Spleen (tissue), 11 donors: ENCODE data around the gene CD99. TPM values are rescaled to one million over a fixed set of nuclear protein-coding genes. Genes with fewer than 3 reads are reported as not detected.

Experiments used
- DNase-seq: peaks from one replicate; pipeline ENCODE4 v3.0.0-alpha.2; 2020
- H3K27ac ChIP-seq, 8 donors: fragments of 200-600 bp; sonication (generic) in 7 of 8; 1 replicate in 4 of 8; 2 replicates in 4 of 8; pipeline versions ENCODE4 v1.5.0 to v1.8.0; 2016 to 2021; ENCODE audit warnings: inconsistent platforms in 4 of 8, mild to moderate bottlenecking in 4 of 8, moderate library complexity in 1 of 8
- H3K27me3 ChIP-seq, 7 donors: fragments of 200-600 bp; sonication (generic) in 6 of 7; replicated peaks in 1 of 7; 1 replicate in 4 of 7; 2 replicates in 3 of 7; pipeline versions ENCODE4 v1.5.0 to v1.8.0; 2016 to 2021; ENCODE audit warnings: inconsistent platforms in 3 of 7, mild to moderate bottlenecking in 1 of 7
- H3K36me3 ChIP-seq, 6 donors: fragments of 200-600 bp; sonication (generic) in 5 of 6; 1 replicate in 4 of 6; 2 replicates in 2 of 6; pipeline versions ENCODE4 v1.5.0 to v1.8.0; 2016 to 2021; ENCODE audit warnings: inconsistent platforms in 2 of 6
- H3K4me1 ChIP-seq, 6 donors: fragments of 200-600 bp; sonication (generic) in 5 of 6; 1 replicate in 3 of 6; 2 replicates in 3 of 6; pipeline versions ENCODE4 v1.5.0 to v1.8.0; 2016 to 2021; ENCODE audit warnings: inconsistent platforms in 3 of 6
- H3K4me3 ChIP-seq, 8 donors: fragments of 200-600 bp; sonication (generic) in 7 of 8; 1 replicate in 4 of 8; 2 replicates in 4 of 8; pipeline versions ENCODE4 v1.5.0 to v1.8.0; 2016 to 2021; ENCODE audit warnings: inconsistent platforms in 4 of 8, mild to moderate bottlenecking in 4 of 8, moderate library complexity in 2 of 8
- H3K9me3 ChIP-seq, 8 donors: fragments of 200-600 bp; sonication (generic) in 7 of 8; 1 replicate in 4 of 8; 2 replicates in 4 of 8; pipeline versions ENCODE4 v1.5.0 to v1.8.0; 2016 to 2021; ENCODE audit warnings: inconsistent platforms in 4 of 8
- CTCF ChIP-seq, 11 experiments: fragments of 200-600 bp in 7 of 11; fragments of 450-650 bp in 4 of 11; sonication (generic) in 4 of 11; IDR thresholded peaks in 8 of 11; conservative IDR thresholded peaks in 3 of 11; 1 replicate in 7 of 11; 2 replicates in 4 of 11; pipeline versions ENCODE4 v1.4.0 to v1.8.0; 2016 to 2021; ENCODE audit warnings: antibody characterized with exemption in 11 of 11, inconsistent platforms in 4 of 11, mild to moderate bottlenecking in 1 of 11
- POLR2A ChIP-seq, 3 donors: fragments of 450-650 bp; IDR thresholded peaks; one replicate each; pipeline ENCODE4 v1.5.1; 2017; ENCODE audit warnings: antibody characterized with exemption in 3 of 3, mild to moderate bottlenecking in 1 of 3
- POLR2AphosphoS5 ChIP-seq, 3 donors: sonication (generic); formaldehyde crosslinking; IDR thresholded peaks; one replicate each; pipeline ENCODE4 v1.5.1; 2017; ENCODE audit warnings: antibody characterized with exemption in 3 of 3
- WGBS, 5 donors: extraction: QIAGEN DNeasy Blood & Tissue Kit in 3 of 5; methylation state at CpG; one replicate each; pipeline versions ENCODE4 v1.1.5 to v1.1.7; 2013 to 2018; 5-methylcytosine and 5-hydroxymethylcytosine counted together
- intact Hi-C: fragments of 100-400 bp; cut with DNase I; formaldehyde crosslinking; loops from one replicate; pipeline ENCODE4 v1.15.0; 2023; ENCODE audit warnings: low total_unique reads
- polyA plus RNA-seq, 3 donors: library from polyadenylated mRNA; stranded (reverse); fragments of 200-250 nt; gene quantifications; one replicate each; pipeline ENCODE4 v1.2.1, GENCODE V29; 2013
- total RNA-seq, 7 donors: library from RNA; depleted of rRNA in 3 of 7; stranded (reverse); fragments of >200 nt in 3 of 7; fragmentation: NEBNext Ultra II Directional in 4 of 7; extraction: Animal tissue kit (Norgen Biotek cat#: 25700) in 4 of 7; gene quantifications; one replicate each; pipeline versions ENCODE4 v1.1.0 to v1.2.1, GENCODE V29; 2016 to 2021
- donor health status: healthy with polysubstance abuse.
- donor health status: DM: no; HTN: no; CAD: no; lungs with moderate emphysema.
- donor health status: DM: no; HTN: no; CAD: no.
- donor health status: Bipolar disorder and iron deficiency.
- donor health status: healthy.
- donor health status: DM: no; HTN: no; CAD: no.
- donor health status: DM: yes; HTN: yes; CAD: no.

The CD99 gene
- total and polyA plus RNA-seq, 10 donors = 101 to 316 (median 181) TPM

DNA sequence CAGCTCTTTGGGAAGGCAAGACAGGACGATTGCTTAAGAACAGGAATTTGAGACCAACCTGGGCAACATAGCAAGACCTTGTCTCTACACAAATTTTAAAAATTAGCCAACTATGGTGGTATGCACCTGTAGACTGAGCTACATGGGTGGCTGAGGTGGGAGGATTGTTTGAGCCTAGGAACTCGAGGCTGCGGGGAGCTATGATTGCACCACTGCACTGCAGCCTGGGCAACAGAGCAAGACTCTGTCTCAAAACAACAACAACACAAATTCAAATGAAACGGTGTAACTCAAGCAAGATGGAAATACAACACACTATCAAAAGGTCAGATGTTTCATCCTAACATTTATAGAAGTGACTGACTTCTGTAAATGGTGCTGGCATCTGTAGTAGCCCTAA is 97.9 kb downstream of the CD99 start:
- DNase-seq = no peak
- intact Hi-C loops = no loop called here
- whole genome bisulfite sequencing, 5 donors = 73 to 85% (median 80%) methylated on average over 4 of the region's 4 CpGs
- Histone ChIP-seq H3K9me3 (no peaks in the 10 kb centered on the region), H3K4me1 (no peaks in the 10 kb centered on the region), H3K4me3 (no peak overlapping the region), H3K27me3 (no peaks in the 10 kb centered on the region), H3K36me3 (no peaks in the 10 kb centered on the region), H3K27ac (no peak overlapping the region)
- TF ChIP-seq POLR2A (IDR thresholded peaks at IDR 0.05) (no peak), POLR2AphosphoS5 (IDR thresholded peaks at IDR 0.05) (no peak), CTCF (IDR thresholded peaks at IDR 0.05 in 8 of 11, conservative IDR thresholded peaks at IDR 0.05 in 3 of 11) (no peak)

DNA sequence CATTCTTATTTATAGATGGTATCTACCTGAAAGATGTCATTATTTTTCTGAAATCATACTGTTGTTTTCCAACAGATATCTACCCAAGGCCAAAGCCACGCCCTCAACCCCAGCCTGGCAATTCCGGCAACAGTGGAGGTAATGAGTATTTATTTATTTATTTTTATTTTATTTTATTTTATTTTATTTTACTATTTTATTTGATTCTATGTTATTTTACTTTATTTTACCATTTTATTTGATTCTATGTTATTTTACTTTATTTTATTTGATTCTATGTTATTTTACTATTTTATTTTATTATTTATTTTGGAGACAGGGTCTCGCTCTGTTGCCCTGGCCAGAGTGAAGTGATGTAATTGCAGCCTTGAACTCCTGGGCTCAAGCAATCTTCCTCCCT is 98.5 kb downstream of the CD99 start:
- Histone ChIP-seq H3K4me3 (no peak overlapping the region), H3K27me3 (no peaks in the 10 kb centered on the region), H3K36me3 (no peaks in the 10 kb centered on the region), H3K9me3 (no peaks in the 10 kb centered on the region), H3K4me1 (no peaks in the 10 kb centered on the region), H3K27ac (no peak overlapping the region)
- no peak for TF ChIP-seq POLR2A (IDR thresholded peaks at IDR 0.05)
- TF ChIP-seq POLR2AphosphoS5 (IDR thresholded peaks at IDR 0.05) = no peak
- no peak for TF ChIP-seq CTCF (IDR thresholded peaks at IDR 0.05 in 8 of 11, conservative IDR thresholded peaks at IDR 0.05 in 3 of 11)
- 85 to 93% (median 90%) methylated on average over 3 of the region's 3 CpGs for WGBS, 5 donors
- DNase-seq = no peak
- intact Hi-C loops = no loop called here

Other genes with a start within 250 kb of the CD99 start
- 10 to 100 TPM; 18.7 to 29.6 (median 26.6) TPM for gene DHRSX, start 190.3 kb upstream of the CD99 start, total RNA-seq
- 1 to 10 TPM; 5.5 to 9.2 (median 6.6) TPM for gene DHRSX, start 190.3 kb upstream of the CD99 start, polyA plus RNA-seq
- 10 to 100 TPM; 39.2 to 65.7 (median 45.1) TPM for gene ZBED1, start 190.3 kb upstream of the CD99 start, total RNA-seq
- 10 to 100 TPM; 11.3 to 24.2 (median 14.5) TPM for gene ZBED1, start 190.3 kb upstream of the CD99 start, polyA plus RNA-seq
- under 1 TPM in 3 of 7 donors, not detected in 4; 0.19 to 0.87 (median 0.32) TPM for gene XG, start 60.7 kb downstream of the CD99 start, total RNA-seq
- gene XG, start 60.7 kb downstream of the CD99 start, polyA plus RNA-seq = under 1 TPM; 0.03 to 0.22 (median 0.15) TPM
- under 1 TPM in 5 of 7 donors, not detected in 2; 0.22 to 0.92 (median 0.30) TPM for gene GYG2, start 137.6 kb downstream of the CD99 start, total RNA-seq
- under 1 TPM; 0.33 to 0.53 (median 0.38) TPM for gene GYG2, start 137.6 kb downstream of the CD99 start, polyA plus RNA-seq
- 10 to 100 TPM; 11.8 to 22.0 (median 18.9) TPM for gene ARSD, start 238.0 kb downstream of the CD99 start, total RNA-seq
- 1 to 10 TPM; 2.8 to 5.0 (median 4.7) TPM for gene ARSD, start 238.0 kb downstream of the CD99 start, polyA plus RNA-seq